HEK293 (cell line): ENCODE measurements around the gene UGCG.

Experiments
- KLF7 ChIP-seq: fragments of 450-650 bp; formaldehyde crosslinking; IDR thresholded peaks from 2 replicates; pipeline ENCODE4 v1.5.1; 2016; ENCODE audit warnings: missing biosample characterization, missing genetic modification characterization, borderline replicate concordance
- ZNF112 ChIP-seq: fragments of 450-650 bp; formaldehyde crosslinking; IDR thresholded peaks from 2 replicates; pipeline ENCODE4 v1.5.0; 2017; ENCODE audit warnings: missing biosample characterization, missing genetic modification characterization
- ZNF248 ChIP-seq: fragments of 450-650 bp; formaldehyde crosslinking; IDR thresholded peaks from 2 replicates; pipeline ENCODE4 v1.5.1; 2017; ENCODE audit warnings: missing biosample characterization, missing genetic modification characterization
- ZSCAN16 ChIP-seq: fragments of 450-650 bp; formaldehyde crosslinking; IDR thresholded peaks from 2 replicates; pipeline ENCODE4 v1.5.1; 2016; ENCODE audit warnings: missing biosample characterization, missing genetic modification characterization

DNA sequence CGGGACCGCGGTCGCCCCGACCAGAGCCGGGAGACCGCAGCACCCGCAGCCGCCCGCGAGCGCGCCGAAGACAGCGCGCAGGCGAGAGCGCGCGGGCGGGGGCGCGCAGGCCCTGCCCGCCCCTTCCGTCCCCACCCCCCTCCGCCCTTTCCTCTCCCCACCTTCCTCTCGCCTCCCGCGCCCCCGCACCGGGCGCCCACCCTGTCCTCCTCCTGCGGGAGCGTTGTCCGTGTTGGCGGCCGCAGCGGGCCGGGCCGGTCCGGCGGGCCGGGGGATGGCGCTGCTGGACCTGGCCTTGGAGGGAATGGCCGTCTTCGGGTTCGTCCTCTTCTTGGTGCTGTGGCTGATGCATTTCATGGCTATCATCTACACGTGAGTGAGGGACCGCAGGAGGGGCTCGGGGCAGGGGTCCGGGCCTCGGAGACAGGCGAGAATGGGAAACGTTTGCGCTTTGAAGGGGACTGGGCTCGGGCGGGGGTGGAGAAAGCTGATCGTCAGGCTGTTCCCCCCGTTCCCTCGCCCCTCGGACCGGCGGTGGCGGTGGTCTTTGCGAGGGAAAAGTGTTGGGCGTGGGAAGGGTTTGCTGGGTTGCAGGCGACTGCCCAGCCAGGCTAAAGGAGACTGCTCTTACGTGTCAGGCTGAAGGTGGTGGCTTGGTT is 457 bp downstream of the UGCG start:
- TF ChIP-seq KLF7: no peak
- TF ChIP-seq ZNF248 (tag by site-specific recombination): no peak
- no peak for TF ChIP-seq ZSCAN16
- no peak for TF ChIP-seq ZNF112
